GM19468 (cell line): ENCODE data around the gene SFTPA2.
"Not testable (repeated sequence)": the region's sequence is repeated elsewhere in the genome, so short reads cannot be mapped to it uniquely, and the experiment has no call there.

ENCODE experiments used
- ATAC-seq: cut with Tn5 transposase; IDR thresholded peaks from one replicate; pipeline ENCODE4 v1.9.1; 2021; ENCODE audit warnings: mild to moderate bottlenecking, moderate library complexity, moderate number of reproducible peaks; ENCODE audit not compliant: unreplicated experiment; ENCODE audit errors: extremely low read depth

SFTPA2 gene

GRCh38 chr10:79561257-79561656 lies 1.1 kb upstream of the SFTPA2 start:
- no peak for ATAC-seq

DNA sequence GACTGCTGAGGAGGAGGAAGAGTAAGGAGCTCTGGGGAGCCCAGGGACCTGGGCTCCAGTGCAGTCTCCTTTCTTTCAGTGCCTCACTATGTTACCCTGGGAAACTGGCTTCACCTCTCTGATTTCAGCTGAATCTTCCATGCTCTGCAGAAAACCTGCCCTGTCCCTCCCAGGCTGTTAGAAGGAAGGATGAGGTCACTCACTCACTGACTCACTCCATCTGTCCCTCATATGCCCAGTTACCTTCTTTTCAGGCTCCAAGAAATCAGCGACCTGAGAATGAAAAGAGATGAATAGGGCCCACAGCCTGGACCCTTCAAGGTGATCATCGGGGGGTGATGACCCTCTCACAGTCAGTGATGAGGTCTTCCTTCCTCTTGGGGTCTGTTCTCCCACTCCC lies 481 bp downstream of the SFTPA2 start:
- no peak for ATAC-seq

DNA sequence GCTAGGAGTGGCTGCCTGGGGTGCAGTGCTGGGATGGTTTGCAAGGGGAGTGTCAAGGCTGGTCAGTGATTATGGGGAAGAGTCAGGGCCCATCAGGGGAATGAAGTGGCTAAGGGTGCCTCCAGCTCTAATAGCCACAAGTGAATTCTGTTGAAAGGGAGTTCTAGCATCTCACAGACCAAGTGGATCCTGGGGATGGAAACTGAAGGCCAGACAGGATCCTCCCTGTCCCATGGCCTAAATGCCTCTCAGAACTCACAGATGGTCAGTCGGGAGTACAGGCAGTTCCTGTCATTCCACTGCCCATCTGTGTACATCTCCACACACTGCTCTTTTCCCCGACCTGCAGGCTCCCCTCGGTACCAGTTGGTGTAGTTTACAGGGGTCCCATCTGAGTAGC lies 3.2 kb downstream of the SFTPA2 start:
- not testable (repeated sequence) for ATAC-seq

GRCh38 chr10:79555354-79556309 lies 4.6 kb downstream of the SFTPA2 start:
- ATAC-seq, result no peak

DNA sequence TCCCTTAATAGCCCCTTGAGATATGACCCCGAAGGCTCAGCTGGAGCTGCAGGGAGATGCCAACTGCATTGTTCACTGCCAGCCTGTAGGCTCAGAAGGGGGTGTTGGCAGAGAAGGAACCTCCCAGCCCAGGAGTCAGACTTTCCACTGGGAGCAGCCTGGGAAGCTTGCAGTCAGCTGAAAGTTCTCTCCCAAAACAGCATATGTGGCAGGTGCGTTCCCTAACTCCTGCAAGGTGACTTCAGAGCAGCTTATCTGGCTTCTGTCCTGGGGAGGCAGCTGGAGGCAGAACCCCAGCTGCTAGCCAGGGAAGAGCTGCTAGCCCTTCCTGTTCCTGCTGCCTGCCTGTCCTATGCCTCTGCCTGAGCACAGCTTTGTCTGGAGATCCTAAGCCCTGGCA lies 8.1 kb downstream of the SFTPA2 start:
- ATAC-seq, result no peak

DNA sequence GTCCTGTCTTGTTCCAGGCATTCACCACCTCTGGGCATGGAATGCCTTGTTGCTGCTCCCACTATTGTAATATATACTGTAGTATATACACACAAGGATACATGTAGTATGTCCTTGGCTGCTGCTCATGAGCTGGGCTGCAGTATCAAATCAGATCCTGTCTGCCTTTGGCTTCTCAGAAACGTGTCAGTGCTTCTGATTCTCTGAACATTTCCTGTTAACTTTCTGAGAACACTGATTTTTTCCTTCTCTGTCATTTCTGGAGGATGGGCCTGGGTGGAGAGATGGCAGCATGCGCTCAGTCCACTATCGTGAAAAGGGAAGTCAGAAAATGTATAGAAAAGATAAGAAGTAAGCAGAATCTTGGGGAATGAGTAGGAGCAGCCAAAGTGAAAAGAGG lies 12.2 kb downstream of the SFTPA2 start:
- ATAC-seq, result no peak

GRCh38 chr10:79547128-79547527 lies 13.1 kb downstream of the SFTPA2 start:
- not testable (repeated sequence) for ATAC-seq

- ATAC-seq, result not testable (repeated sequence)
Measured at GRCh38 chr10:79544926-79545659, 15.1 kb downstream of the SFTPA2 start.

- not testable (repeated sequence) for ATAC-seq
Measured at GRCh38 chr10:79544408-79544807, 15.8 kb downstream of the SFTPA2 start.

- ATAC-seq, result no peak
Measured at GRCh38 chr10:79542626-79543025, 17.6 kb downstream of the SFTPA2 start.

- peak; percentile 50 for ATAC-seq
Measured at GRCh38 chr10:79540930-79541329, 19.3 kb downstream of the SFTPA2 start.

GRCh38 chr10:79538311-79538710 lies 21.9 kb downstream of the SFTPA2 start:
- ATAC-seq, result not testable (repeated sequence)

DNA sequence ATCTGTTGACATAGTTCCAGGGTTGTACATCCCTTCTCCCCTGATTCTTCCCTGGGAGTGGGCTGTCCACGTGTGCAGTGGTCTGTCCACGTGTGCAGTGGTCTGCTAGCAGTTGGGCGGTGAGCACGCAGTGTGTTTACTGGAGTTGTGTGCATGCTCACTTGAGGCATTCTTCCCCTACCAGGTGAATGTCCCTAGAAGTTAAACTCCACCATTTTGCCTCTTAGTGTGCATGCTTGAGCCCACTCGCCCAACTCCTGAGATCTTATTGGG lies 26.4 kb downstream of the SFTPA2 start:
- ATAC-seq, result not testable (repeated sequence)

- not testable (repeated sequence) for ATAC-seq
Measured at GRCh38 chr10:79533142-79533902, 26.9 kb downstream of the SFTPA2 start.

- not testable (repeated sequence) for ATAC-seq
Measured at GRCh38 chr10:79528261-79528660, 31.9 kb downstream of the SFTPA2 start.

DNA sequence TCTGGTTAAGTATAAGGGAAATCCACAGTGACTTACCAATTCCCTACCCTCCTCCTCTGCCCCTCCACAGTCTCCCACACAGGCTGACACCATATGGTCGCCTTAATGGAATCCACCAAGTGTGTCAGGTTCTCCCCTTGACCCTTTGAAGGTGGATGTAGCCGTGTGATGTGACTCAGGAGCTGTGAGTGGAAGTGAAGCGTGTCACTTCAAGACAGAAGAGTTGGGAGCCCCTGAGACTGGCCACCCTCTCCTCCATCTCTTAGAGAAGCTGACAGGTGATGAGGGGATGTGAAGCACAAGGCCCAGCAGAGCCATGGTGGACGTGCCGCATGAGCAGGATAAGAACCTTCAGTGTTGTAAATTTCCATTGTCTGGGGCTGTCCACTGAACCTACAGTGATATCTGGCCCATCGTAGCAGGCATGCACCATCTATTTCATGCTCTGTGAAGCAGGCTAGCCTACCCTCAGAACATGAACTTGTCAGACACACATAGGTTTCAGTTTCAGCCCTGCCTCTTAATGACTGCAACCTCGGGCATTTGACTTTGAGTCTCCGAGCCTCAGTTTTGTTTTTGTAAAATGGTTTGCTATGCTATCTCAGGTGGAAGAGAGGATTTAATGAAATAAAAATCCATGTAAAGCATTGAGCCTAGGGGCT lies 35.0 kb downstream of the SFTPA2 start:
- peak; percentile 62 for ATAC-seq

GRCh38 chr10:79523157-79523853 lies 36.9 kb downstream of the SFTPA2 start:
- ATAC-seq, result not testable (repeated sequence)

- not testable (repeated sequence) for ATAC-seq
Measured at GRCh38 chr10:79522464-79522863, 37.7 kb downstream of the SFTPA2 start.

- ATAC-seq, result not testable (repeated sequence)
Measured at GRCh38 chr10:79521751-79522150, 38.5 kb downstream of the SFTPA2 start.
